ENCODE results near the gene FAXDC2. TPM values are rescaled to one million over a fixed set of nuclear protein-coding genes. Genes with fewer than 3 reads are reported as not detected.

Gene FAXDC2
- total and polyA plus RNA-seq, 9 of the 15 experiments (the other 6 are each of a cell fraction or from before 2014, with no cell fraction given), result 2.4 to 30.0 (median 9.9) TPM

DNA sequence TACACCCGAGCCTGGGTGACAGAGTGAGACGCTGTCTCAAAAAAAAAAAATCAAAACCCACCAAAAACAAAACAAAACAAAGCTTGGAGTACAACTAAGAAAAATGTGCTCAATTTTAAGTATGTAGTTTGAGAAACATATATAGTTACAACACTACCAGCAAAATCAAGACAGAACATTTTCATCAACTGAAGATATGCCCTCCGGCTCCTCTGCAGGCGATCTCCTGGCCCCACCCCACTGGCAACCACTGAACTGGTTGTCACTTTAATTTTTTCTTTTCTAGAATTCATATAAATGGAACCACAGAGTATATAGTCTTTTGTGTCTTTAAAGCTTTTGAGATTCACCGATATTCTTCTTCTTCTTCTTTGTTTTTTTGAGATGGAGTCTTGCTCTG is 43.0 kb upstream of the FAXDC2 start:
- no peak overlapping the region for H3K4me3 ChIP-seq
- DNase-seq (ENCODE audit: extremely low read depth in 1 of 4, low spot score in 3 of 4) (no peak), ATAC-seq (no peak), FAIRE-seq (no peak)
- no peaks in the 10 kb centered on the region for H4K20me1 ChIP-seq (replicated peaks; ENCODE audit: control insufficient read depth, insufficient read depth, low read length)
- no peak overlapping the region for H3K27ac ChIP-seq (ENCODE audit: extremely low read depth, low read depth, low read length)
- H3K4me1 ChIP-seq (replicated peaks in 1 of 2; ENCODE audit: control insufficient read depth in 2 of 2, insufficient read depth in 2 of 2, low read length in 2 of 2), result no peaks in the 10 kb centered on the region
- H3K9me1 ChIP-seq (ENCODE audit: control insufficient read depth, insufficient read depth, low read length), result no peaks in the 10 kb centered on the region
- in situ Hi-C loops (cut with MboI) (no loop called here), intact Hi-C loops (cut with micrococcal nuclease) (no loop called here)
- peaks cover 92% of the 10 kb centered on the region for H3K36me3 ChIP-seq (ENCODE audit: control insufficient read depth, insufficient read depth, low read length)
- H3K27me3 ChIP-seq (ENCODE audit: control insufficient read depth in 2 of 2, insufficient read depth in 2 of 2, low read length in 2 of 2), result no peaks in the 10 kb centered on the region
- ChIA-PET POLR2A (interaction anchor here (1.2 to 1.4 kb wide), 2 partner anchors 11 to 16 kb away, joined by 3 read pairs; no protein-coding TSS in a partner anchor), CTCF (ENCODE audit: low intra/inter-chr PET ratio) (no interaction called here)
- no peaks in the 10 kb centered on the region; the same call in 1 of the 2 replicates for H3K9me3 ChIP-seq (replicated peaks; ENCODE audit: control insufficient read depth, insufficient read depth, low read depth, low read length)
- WGBS (ENCODE audit: insufficient coverage, low coverage, missing lambda C conversion rate), result 98% methylated on average over 5 of the region's 5 CpGs
- no TSS peak for BruUV-seq (replicated peaks)
- H2AFZ ChIP-seq (ENCODE audit: low read depth, low read length), result no peak overlapping the region
- H3K4me2 ChIP-seq (ENCODE audit: insufficient read depth, low read length), result no peak overlapping the region
- H3K9ac ChIP-seq (ENCODE audit: insufficient read depth in 1 of 2, low read depth in 2 of 2, low read length in 2 of 2), result no peak overlapping the region
- no peaks in the 10 kb centered on the region for H3K79me2 ChIP-seq (ENCODE audit: control insufficient read depth, insufficient read depth, low read length)
- TF ChIP-seq HNRNPL (IDR thresholded peaks at IDR 0.05; ENCODE audit: low read depth, low read length), result no peak
- TF ChIP-seq ZFPM2 (CRISPR knock-in tag; IDR thresholded peaks at IDR 0.05), result no peak
- TF ChIP-seq MAFG (tag; conservative IDR thresholded peaks at IDR 0.05), result no peak
- TF ChIP-seq ZNF174 (CRISPR knock-in tag; IDR thresholded peaks at IDR 0.05), result no peak
- TF ChIP-seq ZBTB7A (IDR thresholded peaks at IDR 0.05; ENCODE audit: borderline replicate concordance, control insufficient read depth, low read depth, low read length), result no peak
- TF ChIP-seq SMARCC2 (IDR thresholded peaks at IDR 0.05; ENCODE audit: low read depth), result no peak
- TF ChIP-seq, protein P1, sequence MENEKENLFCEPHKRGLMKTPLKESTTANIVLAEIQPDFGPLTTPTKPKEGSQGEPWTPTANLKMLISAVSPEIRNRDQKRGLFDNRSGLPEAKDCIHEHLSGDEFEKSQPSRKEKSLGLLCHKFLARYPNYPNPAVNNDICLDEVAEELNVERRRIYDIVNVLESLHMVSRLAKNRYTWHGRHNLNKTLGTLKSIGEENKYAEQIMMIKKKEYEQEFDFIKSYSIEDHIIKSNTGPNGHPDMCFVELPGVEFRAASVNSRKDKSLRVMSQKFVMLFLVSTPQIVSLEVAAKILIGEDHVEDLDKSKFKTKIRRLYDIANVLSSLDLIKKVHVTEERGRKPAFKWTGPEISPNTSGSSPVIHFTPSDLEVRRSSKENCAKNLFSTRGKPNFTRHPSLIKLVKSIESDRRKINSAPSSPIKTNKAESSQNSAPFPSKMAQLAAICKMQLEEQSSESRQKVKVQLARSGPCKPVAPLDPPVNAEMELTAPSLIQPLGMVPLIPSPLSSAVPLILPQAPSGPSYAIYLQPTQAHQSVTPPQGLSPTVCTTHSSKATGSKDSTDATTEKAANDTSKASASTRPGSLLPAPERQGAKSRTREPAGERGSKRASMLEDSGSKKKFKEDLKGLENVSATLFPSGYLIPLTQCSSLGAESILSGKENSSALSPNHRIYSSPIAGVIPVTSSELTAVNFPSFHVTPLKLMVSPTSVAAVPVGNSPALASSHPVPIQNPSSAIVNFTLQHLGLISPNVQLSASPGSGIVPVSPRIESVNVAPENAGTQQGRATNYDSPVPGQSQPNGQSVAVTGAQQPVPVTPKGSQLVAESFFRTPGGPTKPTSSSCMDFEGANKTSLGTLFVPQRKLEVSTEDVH (IDR thresholded peaks at IDR 0.05; ENCODE audit: low read depth, partially characterized antibody), result no peak
- TF ChIP-seq ERF (CRISPR knock-in tag; IDR thresholded peaks at IDR 0.05), result no peak
- TF ChIP-seq IRF1 (CRISPR knock-in tag; IDR thresholded peaks at IDR 0.05; ENCODE audit: borderline replicate concordance), result no peak
- TF ChIP-seq, protein P2, sequence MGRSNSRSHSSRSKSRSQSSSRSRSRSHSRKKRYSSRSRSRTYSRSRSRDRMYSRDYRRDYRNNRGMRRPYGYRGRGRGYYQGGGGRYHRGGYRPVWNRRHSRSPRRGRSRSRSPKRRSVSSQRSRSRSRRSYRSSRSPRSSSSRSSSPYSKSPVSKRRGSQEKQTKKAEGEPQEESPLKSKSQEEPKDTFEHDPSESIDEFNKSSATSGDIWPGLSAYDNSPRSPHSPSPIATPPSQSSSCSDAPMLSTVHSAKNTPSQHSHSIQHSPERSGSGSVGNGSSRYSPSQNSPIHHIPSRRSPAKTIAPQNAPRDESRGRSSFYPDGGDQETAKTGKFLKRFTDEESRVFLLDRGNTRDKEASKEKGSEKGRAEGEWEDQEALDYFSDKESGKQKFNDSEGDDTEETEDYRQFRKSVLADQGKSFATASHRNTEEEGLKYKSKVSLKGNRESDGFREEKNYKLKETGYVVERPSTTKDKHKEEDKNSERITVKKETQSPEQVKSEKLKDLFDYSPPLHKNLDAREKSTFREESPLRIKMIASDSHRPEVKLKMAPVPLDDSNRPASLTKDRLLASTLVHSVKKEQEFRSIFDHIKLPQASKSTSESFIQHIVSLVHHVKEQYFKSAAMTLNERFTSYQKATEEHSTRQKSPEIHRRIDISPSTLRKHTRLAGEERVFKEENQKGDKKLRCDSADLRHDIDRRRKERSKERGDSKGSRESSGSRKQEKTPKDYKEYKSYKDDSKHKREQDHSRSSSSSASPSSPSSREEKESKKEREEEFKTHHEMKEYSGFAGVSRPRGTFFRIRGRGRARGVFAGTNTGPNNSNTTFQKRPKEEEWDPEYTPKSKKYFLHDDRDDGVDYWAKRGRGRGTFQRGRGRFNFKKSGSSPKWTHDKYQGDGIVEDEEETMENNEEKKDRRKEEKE (IDR thresholded peaks at IDR 0.05; ENCODE audit: borderline replicate concordance in 1 of 2, control insufficient read depth in 1 of 2, low read depth in 2 of 2, low read length in 1 of 2), result no peak
- TF ChIP-seq PPARD (CRISPR knock-in tag; IDR thresholded peaks at IDR 0.05), result no peak
- no peak for TF ChIP-seq PML (IDR thresholded peaks at IDR 0.05; ENCODE audit: low read length)
- no peak for TF ChIP-seq NR3C1 (CRISPR knock-in tag; IDR thresholded peaks at IDR 0.05)
- TF ChIP-seq ZNF696 (CRISPR knock-in tag; conservative IDR thresholded peaks at IDR 0.05), result no peak
- TF ChIP-seq RNF2 (IDR thresholded peaks at IDR 0.05), result no peak
- no peak for TF ChIP-seq LEF1 (IDR thresholded peaks at IDR 0.05)
- TF ChIP-seq TCF7L2 (IDR thresholded peaks at IDR 0.05; ENCODE audit: low read depth, low read length), result no peak
- TF ChIP-seq ZNF253 (CRISPR knock-in tag; conservative IDR thresholded peaks at IDR 0.05), result no peak
- TF ChIP-seq KDM2B (CRISPR knock-in tag; IDR thresholded peaks at IDR 0.05), result no peak

Measured in K562 (cell line).